ENCODE measurements around the gene ATG7.
"Not testable (repeated sequence)": the region's sequence is repeated elsewhere in the genome, so short reads cannot be mapped to it uniquely, and the experiment has no call there.

The ATG7 gene

DNA sequence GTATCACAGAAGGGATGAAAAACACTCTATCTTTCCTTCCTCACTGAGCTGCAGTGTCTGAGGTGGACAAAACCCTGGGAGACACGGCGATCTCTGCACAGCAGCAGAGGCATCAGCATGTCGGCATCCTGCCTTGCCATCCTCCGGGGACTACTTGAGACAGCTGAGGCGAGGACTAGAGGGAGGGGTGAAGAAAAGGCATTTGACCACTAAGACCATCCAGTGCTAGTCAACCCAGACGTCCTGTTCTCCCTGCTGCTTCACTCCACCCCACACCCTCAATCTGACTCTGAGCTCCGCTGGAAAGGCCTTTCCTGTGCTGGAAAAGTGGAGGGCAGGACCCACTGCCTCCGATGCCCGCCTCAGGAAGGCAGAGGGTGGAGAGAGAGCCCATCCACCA lies 304.3 kb downstream of the ATG7 start:
- DNase-seq: no peak

DNA sequence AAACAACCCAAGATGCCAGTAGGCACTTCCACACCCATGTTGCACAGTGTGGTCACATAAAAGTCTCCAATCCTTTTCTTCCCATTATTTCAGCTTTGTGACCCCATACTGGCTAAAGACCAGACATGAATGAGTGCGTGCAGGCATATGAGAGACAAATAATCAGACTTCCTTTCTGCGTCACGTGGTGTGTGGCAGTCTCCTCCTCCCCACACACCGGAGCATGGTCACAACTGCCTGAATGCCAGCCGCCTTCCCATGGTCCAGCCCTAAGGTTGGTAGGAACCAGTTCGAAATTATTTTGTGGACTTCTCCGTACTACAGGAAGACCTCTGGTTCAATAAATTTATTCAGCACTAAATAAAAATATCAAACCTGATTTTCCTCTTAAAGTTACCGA lies 306.0 kb downstream of the ATG7 start:
- DNase-seq: no peak

DNA sequence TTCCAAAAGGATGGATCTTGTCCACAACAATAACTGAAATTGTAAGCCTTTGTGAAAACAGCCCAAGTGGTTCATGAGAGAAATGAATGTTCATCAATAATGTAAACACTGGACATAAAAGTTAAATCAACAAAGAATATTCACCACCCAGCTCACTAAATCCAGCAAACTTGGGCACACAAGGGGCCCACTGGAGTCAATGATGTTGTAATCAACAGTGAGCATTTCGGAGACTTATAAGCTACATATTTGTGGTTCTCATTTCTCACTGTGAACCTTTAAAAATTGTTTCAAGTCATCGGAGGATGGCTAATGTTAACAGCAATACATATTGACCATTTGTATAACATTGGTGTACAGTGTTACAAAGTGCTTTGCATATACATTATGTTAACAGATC lies 308.4 kb downstream of the ATG7 start:
- DNase-seq: no peak

DNA sequence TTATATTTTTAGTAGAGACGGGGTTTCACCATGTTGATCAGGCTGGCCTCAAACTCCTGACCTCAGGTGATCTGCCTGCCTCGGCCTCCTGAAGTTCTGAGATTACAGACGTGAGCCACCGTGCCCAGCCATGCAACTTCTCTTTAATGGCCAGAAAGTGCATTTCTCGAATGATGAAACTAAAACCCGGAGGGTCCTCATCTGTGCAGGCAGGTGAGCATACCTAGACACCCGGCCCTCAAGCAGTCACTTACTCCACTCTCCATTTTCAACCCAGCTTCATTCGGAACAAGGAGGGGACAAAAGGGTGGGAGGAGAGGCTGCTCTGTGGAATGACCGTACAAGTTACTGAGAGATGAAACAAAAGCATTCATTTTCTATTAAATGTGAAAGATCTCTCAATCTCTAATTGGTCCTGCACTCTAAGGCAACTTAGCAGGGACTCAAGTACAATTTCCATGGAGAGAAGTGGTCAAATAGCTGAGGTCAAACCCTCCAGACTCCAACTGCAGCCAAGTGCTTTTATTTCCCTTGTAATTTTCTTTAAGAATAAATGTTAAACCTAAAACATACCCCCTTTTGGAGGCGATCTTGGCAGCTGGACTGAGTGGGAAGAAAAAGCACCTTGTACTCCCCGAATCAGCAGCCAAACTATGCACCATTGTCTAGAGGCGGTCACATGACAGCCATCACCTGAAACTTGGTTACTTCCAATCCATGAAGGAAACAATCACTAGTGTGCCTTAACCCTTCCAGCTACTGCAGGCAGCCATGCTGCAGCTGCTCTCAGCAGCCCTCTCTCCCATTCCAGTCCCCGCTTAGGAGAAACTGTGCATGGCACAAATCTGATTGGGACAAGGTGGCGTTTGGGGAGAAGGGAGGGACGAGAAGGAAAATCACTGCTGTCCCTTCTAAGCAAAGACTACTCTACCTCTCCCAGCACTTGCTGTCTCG lies 309.3 kb downstream of the ATG7 start:
- DNase-seq: no peak

DNA sequence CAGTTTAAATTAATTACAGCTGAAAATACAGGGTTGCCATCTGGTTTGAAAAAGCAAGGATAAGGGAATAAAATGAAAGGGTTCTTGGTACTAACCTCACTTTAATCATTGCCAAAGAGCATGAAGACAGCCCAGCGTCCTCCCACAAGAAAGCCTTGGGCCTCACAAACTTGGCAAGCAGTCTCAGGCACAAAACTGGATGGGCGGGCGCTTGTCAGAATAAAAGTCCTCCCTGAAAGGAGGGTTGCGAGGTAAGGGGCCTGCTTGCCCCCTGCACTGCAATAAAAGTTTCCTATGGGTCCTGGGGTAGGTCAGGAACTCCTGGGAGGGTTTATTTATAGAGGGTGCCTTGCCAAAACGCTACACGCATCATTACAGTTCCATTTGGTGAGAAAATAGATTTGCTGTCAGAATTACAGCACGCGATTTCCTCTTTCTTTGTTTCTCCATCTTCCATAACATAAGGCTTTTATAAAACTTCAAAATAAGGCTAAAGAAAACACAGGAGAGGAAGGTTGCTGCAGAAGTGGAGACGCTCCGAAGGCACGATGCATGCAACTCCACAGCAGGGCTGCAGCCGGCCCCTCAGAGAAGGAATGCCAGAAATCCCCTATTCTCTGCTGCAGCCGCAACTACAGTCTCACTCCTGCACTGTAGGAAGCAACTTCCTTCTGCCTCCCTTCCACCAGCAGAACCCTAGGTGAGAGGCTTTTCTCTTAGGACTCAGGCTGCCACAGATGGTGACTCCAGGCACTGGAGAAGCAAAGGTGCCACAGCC lies 310.2 kb downstream of the ATG7 start:
- no peak for DNase-seq

DNA sequence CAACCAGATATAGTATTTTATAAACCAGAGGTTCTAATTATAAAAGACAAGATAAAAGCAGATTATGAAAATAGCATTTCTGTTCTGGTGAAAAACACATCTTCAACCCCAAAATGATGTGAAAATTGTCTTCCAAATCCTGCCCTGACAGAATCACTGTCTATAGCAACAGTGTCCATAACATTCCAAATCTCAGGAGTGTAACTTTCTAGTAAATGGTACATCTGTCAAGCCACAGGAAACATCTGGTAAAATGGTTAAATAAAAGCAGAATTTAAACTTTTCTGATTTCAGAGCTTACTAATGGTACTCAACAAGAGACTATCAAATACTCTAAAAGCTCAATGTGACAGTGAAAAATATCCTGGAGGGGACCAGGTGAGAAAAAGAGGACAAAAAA lies 311.0 kb downstream of the ATG7 start:
- no peak for DNase-seq

DNA sequence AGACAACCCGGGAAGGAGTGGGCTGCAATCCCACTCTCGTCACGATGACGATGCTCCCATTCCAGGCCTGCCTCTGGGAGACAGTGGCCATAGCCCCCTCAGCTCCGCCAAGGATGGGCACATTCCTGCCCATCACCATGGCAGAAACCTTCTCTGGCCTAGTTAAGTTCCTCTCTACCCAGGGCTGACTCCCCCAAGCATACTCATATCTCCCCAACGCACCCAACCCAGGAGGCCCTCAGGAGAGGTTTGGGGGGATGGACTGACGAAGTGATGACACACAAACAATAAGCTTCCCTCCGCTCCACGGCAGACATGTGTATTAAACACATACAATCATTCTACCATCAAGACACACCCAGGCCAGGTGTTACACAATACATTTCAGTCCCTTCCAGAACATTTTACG lies 311.4 kb downstream of the ATG7 start:
- no peak for DNase-seq

DNA sequence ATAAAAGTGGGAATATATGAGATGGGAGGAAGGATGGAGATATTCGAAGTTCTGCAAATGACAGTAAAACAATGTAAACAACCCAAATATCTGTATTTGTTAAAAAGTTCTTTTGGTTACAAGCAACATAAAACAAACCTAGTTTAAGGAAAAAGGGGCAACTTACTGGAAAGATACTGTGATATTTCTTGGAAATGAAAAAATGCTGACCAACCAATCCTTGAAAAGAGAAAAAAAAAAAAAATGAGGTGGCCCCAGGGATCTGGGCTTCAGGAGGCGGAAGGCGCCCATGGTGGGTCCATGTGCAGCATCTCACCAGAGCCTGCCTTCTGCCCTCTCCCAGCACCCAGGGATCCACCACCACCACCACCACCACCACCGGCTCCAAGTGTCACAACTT lies 312.4 kb downstream of the ATG7 start:
- DNase-seq: no peak

DNA sequence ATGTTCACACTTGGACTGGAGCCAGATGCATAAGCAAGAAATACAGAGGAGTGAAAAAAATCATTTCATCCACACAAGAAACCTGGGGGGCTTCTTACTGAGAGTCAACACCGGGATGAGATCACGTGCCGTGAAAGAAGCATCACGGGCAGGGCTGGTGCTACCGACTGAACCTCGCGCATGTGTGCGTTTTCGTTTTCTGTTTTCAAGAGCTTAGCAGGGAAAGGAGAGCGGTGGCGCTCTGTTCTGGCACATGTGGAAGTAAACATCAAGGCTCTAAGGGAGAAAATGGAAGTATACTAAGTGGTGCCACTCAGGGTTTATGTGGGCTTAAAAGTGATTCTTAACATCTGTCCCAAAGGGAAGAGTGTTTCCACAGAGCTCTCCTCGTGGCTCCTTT lies 315.6 kb downstream of the ATG7 start:
- DNase-seq: no peak

DNA sequence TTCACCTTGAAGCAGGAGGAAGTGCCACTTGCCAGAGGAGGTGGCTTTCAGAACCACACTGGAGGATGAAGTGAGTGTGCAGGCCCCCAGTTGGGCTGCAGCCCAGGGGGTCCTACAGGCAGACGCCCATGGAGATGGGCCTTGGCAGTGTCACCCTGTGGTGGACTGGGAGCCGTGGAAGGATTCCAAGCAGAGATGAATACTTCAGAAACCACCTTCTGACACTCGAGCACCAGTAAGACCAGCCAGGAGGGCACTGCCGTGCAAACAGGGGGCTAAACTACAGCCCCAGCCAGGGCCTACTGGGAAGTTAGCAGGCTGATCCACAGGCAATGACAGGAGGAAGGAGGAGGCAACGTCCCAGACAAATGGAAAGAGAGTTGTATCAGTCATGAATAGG lies 316.1 kb downstream of the ATG7 start:
- DNase-seq: no peak

DNA sequence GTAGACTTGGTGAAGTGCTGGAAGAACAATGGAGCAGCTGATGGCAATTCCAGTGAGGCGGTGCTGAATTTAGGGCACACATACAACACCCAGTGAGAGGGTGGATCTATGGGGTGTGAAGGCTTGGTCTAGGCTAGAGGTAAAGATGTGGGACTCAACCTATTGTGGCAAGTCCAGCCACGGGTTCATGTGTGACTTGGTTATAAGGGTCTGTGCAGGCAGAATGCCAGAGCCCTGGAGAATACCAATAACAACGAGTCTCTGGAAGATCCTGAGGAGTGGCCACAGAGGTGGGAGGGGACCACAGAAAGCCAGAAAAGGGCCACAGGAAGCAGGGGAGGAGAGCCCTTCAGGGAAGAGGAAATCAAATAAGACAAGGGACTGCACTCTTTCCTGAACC lies 316.6 kb downstream of the ATG7 start:
- DNase-seq: no peak

DNA sequence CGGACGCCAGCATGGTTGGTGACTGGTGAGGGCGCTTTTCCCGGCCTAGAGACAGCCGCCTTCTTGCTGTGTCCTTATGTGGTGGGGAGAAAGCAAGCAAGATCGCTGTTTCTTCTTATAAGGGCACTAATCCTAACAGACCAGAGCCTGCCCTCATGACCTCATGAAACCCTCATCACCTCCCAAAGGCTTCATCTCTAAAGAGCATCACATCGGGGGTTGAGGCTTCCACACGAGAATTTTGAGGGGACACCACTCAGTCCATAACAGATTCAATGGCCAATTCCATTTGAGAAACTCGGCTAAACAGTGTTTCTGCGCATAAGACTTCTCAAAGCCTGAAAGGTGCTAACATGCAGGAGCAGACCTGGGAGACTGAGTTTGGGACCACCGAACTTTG lies 317.5 kb downstream of the ATG7 start:
- no peak for DNase-seq

DNA sequence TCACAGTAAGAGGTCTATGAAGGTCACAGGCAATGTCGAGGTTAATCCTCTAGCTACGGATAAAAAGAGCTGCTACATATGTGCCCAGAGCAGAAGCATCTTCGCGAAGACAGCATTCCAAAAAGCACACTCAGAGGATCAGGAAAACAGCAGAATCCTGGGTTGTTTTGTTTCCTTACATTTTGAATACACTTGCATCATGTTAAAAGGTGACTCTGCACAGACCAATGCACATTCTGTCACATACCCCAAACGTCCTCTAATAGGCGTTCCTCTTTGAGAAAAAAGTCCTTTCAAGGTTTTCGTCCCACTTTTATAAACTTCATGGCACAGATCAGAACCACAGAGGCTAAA lies 318.8 kb downstream of the ATG7 start:
- DNase-seq: no peak

DNA sequence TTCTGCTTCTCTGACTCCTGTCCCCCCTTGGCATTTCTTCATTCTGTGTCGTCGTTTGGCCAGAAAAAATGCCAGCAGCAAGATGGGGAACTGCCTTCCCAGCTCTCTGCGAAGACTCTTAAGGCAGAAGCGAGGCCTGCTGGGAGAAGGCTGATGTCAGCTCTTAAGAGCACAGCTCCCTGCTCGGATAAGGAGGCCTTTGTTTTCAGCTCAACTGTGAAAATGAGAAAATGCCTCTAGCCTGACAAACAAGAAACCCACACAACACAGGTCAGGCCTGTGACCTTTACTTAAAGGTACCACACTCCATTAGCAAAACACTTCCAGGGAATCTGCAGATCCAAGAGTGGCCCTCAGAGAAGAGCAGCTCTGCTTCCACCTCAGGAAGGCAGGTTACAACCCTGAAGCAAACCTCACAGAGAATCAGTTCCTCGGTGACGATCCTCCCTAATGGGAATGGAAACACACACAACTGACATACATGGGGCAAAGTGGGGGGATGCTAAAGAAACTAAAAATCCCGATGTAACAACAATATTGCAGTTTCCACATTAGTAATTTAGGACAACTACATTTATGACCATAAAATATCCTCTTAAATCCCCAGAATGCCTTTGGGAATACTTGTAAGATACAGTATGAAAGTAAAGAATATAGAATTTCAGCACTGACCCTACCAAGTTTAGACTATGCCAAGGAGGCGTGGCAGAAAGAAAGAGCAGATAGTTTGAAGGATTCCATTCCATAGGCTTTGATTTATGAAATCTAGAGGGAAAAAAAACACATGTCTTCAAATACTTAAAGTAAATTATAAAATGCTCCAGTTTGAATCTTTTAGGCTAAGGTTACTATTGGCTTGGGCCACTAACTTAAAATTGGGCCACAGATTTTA lies 319.4 kb downstream of the ATG7 start:
- no peak for DNase-seq

DNA sequence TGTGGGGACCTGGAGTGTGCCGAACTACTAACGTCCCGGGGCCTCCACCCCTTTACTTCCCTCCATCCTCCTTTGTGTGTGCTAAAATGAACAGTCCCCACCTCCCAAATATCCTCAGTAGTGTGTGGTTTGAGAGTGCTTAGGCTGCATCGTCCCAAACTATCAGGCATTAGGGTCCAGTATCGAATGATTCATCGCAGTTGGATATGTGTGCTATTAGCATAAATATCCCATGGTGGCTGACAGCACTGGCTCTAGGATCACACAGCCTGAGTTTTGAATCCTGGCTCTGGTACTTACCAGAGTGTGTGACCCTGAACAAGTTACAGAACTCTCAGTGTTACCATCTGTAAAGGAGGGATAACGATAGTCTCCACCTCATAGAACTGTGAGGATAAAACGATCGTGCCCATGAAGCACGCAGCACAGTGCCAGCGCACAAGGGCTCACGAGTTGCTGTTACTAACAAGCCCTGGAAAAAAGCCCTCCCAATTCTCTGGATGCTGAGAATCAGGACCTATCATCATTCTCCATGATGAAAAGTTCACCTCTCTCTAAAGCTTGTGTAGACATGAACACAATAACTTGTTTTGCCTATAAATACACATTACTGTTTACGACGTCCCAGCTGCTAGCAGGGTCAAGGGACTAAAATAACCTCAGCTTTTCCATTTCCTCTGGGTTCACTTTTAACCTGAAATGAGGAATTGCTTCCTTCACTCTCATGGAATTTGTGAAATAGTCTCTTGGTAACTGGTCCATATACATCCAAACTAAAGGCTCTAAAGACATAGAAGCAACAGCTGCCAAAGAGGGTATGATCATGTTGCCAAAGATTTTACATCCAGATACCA lies 320.5 kb downstream of the ATG7 start:
- DNase-seq: no peak

DNA sequence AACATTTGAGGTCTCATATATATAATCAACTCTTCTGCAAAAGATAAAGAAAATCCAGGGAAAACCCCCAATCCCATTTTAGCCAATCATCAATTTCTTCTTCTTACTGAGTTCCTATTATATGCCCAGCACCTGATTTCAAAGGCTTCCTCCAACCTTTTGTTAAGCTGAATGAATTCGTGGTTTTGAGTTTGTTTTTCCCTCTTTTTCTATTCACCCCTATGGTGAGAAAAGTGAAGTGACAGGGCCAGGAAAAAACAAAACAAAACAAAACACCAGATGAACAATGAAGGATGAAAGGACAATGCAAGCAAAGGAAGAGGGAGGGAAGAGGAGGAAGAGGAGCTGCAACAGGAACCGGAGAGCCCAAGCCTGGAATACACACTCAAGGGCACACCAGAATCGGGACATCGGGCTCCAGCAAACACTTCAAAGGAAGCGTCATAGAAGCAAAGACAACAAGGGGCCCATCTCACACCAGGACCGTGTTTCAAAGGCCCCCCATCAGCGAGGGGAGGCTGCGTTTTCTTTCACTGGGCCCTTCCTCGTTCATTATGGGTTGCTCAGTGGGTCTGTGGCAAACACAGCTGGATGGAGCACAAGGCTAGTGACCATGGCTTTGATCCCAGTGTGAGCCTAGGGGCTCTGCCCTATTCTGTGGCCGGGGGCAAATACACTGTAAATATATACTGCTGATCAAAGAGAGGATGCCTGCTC lies 321.3 kb downstream of the ATG7 start:
- DNase-seq: no peak

DNA sequence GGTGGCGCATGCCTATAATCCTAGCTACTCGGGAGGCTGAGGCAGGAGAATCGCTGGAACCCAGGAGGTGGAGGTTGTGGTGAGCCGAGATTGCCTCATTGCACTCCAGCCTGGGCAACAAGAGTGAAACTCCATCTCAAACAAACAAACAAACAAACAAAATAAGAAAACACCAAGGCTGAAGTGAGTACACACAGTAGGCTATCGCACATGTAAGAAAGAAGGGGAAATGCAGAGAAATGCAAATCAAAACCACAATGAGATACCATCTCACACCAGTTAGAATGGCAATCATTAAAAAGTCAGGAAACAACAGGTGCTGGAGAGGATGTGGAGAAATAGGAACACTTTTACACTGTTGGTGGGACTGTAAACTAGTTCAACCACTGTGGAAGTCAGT lies 322.8 kb downstream of the ATG7 start:
- not testable (repeated sequence) for DNase-seq

DNA sequence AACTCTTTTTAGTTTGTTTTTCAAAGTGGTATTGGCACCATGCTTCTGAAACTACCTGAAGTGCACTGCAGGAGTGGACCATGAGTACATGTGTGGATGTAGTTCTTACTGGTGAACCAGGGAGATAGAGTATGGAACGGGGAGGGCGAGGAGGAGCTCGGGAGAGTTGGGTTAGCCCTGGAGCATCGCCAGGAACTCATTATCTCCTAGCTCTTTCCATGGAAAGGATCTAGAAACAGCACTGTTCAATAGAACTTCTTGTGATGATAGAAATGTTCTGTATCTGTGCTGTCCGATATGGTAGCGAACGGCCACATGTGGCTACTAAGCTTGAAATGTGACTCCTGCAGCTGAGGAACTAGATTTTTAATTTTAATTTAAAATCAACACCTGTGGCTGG lies 324.2 kb downstream of the ATG7 start:
- DNase-seq: no peak

DNA sequence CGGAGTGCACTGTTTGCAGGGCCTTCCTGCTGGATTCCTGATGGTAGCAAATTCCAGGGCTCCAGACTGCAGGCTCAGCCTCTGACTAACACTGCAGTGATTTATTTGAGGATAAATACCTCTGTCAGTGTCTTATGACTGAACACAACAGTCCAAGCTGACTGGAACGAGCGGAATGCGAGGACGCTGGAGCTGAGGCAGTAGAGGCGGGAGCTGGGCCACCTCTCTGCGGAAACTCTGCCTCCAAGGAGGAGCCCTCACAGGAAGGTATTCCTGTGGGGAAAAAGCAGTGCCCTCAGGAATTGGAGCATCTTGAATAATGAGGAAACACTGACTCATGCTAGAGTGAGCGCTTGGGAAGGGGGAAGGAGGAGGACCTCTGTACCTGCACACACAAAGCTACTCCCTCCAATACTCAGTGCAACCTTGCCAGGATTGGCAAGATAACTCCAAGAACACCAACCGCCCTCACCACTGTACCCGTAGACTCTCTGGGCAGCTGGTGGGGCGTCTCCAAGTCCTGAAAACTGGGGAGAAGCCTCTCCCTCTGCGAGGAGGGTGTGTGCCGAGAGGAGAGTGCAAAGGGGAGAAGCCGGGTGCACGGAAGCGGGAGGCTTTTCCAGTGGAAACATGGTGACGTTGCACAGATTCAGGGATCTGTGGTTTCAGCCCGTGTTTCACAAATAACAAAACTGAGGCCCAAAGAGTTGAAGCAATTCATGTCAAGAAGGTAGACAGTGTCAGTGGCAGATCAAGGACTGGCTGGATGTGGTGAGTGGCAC lies 328.5 kb downstream of the ATG7 start:
- no peak for DNase-seq

DNA sequence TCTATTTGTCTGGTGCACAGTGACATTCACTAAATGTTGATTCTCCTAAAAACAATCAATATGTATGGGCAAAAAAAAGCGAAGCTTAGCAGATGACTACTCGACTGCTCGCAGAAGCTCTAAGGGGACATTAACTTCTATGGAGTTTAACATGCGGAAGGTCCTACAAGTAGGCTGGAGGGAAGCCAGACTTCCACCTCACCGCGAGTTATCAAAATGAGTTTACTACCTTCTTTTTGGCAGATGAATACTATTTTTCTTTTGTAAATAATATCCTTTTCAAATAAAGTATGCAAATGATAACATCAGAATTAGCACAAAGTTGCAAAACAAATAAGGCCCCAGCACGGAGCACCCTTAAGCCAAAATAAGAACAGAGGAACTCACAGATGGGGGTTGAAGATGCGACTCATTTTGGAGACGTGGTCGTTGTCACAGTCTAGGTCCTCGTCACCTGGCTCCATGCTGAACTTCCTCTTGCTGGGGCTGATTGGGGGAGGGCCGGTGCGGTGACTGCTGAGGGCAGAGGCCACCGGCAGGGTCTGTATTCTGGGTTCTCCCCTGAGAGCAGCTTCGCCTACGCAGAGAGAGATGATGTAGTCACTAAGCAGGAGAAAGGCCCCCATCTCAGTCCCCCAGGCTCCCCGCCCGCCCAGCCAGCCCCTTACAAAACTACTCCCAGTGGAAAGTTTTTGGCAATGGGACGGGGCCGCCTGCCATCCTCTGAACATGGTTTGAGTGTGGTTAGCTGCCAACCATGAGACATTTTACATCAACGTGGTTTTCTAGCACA lies 329.4 kb downstream of the ATG7 start:
- no peak for DNase-seq

Measured in NCI-H1092 treated with DMSO at 0.1 percent for 48 hours (cell line).